NCI-H1048 (cell line): ENCODE results near the gene SPPL2B.

ENCODE experiments used
- DNase-seq: peaks from one replicate; lab custom pipeline; 2025; lab: John Stamatoyannopoulos, UW

Gene SPPL2B

DNA sequence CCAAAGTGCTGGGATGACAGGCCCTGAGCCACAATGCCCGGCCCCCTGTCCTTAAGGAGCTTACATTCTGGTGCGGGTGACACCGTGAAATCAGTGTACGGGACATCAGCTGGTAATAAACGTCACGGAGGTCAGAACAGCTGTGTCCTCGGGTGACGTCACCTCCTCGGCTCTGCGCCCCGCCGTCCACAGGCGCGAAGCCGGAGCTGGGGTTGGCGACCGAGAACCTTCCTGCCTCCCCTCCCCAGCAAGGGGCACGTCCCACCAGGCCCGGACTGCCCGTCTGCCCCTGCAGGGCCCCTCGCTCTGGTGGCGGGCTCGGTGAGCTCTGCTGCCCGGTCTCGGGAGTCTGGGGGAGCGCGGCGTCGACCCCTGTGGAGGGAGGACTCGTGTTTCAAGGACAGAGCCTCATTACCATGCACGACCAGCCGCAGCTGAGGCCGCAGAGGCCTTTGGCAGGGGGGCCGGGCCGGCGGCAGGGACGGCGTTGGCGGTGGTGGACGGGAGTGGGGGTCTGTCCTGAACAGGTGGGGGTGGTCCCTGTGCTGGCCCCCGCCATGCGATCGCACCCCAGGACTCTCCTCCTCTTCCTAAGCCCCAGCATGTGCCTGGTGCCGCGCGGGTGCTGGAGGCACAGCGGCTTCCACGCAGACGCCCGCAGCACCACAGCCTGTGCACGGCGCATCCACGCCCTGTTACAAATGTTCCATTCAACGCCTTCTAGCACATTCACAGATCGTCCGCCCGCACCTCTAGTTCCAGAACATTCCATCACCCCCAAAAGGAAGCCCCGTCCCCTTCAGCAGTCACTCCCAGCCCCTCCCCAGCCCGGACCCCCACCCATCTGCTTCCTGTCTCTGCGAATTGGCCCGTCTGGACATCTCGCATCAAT is 25.9 kb upstream of the SPPL2B start:
- no peak for DNase-seq

DNA sequence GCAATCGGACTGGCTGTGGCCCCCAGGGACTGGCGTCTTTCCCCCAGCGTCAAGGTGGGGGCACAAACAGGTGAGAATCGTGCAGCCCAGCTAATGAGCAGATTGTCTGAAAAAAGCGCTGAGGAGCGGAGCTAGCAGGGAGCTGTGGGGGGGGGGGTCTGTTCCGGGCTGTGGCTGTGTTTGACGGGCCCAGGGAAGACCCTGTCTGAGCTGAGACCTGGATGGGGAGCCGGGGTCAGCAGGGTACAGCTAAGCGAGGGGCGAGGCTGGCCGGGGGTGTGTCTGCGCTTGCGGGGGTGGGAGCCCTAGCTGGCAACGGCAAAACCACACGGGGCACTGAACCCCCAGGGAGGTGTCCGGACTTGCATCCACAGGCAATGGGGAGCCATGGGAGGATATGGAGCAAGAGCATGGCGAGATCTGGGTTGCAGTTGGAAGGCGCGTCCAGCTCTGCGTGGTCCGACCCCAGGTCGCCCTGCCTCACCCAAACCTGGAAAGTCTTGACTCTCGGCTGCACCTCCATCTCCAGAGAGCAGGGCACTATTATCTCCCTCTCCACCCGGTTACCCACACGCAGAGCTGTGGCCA is 25.2 kb upstream of the SPPL2B start:
- DNase-seq, result no peak

DNA sequence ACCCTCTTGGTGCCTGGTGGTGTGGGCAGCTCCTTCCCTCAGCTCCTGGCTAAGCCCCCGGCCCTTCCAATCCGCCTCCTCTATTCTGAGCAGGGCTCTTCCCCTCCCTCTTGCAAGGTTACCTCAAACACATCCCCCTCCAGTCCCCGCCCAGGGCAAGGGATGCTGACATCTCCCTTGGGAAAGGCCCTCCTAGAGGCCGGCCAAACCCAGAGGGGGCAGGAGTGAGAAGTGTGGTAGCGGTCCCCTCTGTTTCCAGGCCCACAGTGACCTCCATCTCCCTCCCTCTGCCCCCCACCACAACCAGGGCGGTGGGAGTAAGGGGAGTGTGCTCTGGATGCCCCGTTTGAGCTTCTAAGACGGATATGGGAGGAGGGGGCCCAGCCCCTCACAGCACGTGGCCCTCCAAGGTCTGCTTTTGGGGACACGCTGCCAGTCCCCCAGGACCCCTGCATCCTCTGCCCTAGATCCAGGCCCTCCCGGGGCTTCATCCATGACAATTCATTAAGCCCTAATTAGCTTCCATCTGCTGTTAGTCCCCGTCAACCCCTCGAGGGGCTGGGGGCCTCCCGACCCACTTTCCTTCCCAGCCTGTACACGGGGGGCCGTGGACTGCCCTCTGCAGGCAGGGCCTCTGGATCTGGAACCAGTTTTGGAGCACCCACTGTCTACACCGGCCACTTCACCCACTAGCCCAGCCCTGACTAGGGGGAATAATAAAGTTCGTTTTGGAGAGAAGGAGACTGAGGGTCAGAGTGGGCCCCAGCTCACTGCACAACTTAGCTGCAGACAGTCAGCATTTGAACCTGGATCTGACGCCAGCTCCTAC is 22.8 kb upstream of the SPPL2B start:
- DNase-seq, result no peak

GRCh38 chr19:2306281-2306806 is 22.1 kb upstream of the SPPL2B start:
- no peak for DNase-seq

- no peak for DNase-seq
Measured at GRCh38 chr19:2306971-2307370, 21.5 kb upstream of the SPPL2B start.

DNA sequence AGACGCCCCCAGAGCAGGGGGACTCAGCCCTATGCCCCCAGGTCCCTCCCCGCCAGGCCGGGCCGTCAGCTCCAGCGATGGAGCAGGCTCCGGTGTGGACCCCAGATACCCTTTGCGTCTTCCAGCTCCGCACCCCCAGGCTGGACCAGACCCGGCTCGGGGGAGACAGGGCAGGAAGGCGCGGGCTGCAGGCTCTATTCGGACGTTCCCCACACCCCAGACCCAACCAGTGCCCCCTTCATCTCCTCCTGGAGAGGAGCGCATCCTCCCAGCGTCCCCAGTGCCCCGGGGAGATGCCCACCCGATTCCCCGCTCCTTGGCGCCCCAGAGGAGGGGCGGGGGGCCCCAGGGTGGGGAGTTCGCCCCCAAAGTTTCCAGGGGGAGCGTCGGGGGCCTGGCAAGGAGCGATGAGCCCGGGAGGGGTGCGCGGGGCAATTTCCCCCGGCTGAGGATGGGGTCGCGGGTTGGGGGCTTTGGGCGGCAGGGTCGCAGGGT is 20.9 kb upstream of the SPPL2B start:
- DNase-seq, result no peak

GRCh38 chr19:2308114-2308556 is 20.3 kb upstream of the SPPL2B start, which contains the start of gene LINGO3:
TSS of gene LINGO3 (minus strand) at chr19:2308154. CDS start at chr19:2291776, 16,378 bp downstream.
- no peak for DNase-seq

- no peak for DNase-seq
Measured at GRCh38 chr19:2309734-2310362, 18.6 kb upstream of the SPPL2B start.

DNA sequence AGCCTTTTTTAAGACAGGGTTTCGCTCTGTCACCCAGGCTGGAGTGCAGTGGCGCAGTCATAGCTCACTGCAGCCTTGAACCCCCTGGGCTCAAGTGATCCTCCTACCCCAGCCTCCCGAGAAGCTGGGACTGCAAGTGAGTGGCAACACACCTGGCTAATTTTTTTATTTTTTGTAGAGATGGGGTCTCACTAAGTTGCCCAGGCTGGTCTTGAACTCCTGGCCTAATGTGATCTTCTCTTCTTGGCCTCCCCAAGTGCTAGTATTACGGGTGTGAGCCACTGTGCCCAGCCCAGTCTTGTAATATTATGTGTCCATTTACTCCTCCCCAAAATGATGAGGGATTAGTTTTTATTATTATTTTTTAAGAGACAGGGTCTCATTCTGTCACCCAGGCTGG is 17.4 kb upstream of the SPPL2B start:
- DNase-seq, result no peak

GRCh38 chr19:2312820-2313501 is 15.5 kb upstream of the SPPL2B start:
- DNase-seq, result no peak

DNA sequence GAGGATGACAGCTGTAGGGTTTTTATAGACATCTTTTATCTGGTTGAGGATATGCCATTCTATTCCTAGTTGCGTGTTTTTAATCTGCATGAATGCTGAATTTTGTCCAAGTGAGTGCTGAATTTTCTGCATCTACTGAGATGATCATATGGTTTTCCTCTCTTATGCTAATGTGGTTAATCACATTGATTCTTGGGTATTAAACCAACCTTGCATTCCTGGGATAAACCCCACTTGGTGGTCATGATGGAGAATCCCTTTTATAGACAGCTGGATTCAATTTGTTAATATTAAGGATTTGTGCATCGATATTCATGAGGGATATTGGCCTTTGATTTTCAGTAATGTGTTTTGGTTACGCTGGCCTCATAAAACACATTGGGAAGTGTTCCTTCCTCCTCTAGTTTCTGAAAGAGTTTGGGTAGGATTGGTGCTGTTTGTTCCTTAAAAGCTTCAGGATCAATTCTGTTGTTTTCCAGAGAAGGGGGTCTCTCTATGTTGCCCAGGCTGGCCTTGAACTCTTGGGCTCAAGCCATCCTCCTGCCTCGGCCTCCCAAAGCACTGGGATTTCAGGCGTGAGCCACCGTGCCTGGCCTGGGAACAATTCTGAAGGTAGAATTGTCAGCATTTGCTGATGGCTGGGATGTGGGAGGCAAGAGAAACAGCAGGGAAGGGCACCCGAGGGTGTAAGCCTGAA is 13.2 kb upstream of the SPPL2B start:
- DNase-seq, result no peak

- DNase-seq, result no peak
Measured at GRCh38 chr19:2315818-2316353, 12.6 kb upstream of the SPPL2B start.

DNA sequence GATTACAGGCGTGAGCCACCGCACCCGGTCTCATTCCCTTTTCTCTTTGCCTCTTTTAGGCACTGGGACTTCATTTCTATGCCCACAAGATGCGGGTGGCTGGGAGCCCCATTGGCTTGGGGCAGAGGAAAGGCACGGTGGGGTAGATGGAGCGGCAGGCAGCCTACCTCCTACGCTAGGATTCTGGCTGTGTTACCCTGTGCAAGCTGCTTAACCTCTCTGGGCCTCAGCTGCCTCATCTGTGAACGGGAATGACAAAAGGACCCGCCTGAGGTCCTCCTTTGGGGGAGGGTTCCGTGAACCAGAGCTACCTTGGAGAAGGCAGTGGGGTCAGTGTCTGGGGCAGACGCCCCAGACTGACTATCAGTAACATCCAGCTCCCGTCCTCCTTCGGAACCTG is 11.2 kb upstream of the SPPL2B start:
- no peak for DNase-seq

GRCh38 chr19:2317756-2318155 is 10.7 kb upstream of the SPPL2B start:
- no peak for DNase-seq

DNA sequence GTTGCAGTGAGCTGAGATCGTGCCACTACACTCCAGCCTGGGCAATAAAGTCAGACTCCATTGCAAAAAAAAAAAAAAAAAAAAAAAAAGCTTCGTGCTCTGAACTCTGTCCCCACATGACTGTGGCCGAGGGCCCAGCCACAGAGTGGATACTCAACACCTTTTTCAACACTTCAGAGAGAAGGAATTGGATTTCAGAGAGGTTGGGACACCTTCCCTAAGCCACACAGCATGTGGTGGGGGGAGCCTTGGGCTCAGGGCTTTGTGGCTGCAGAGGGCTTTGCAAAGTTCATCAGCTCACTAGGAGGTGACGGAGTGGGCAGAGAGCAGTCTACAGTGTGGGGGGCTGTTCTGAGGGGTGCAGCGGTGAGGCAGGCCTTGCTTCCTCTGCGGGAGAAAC is 9.6 kb upstream of the SPPL2B start:
- DNase-seq, result no peak

DNA sequence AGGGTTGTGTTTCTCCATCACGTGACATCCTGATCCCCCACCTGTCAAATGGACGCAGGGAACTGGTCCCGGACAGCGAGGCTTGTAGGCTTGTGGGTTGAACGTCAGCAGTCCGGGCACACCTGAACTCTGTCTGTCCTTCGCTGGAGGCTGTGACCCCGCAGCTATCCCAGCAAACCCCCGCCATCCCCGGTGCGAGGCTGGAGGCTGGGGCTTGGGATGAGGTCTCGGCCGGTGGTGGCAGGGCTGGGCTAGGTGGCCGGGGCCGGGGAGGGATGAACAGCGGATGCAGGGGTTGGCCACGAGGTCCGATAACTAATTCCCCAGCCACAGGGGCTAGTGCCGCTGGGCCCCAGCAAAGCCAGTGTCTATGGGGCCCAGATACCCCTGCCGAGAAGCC is 8.9 kb upstream of the SPPL2B start:
- no peak for DNase-seq

- DNase-seq, result no peak
Measured at GRCh38 chr19:2320049-2320448, 8.4 kb upstream of the SPPL2B start.

- no peak for DNase-seq
Measured at GRCh38 chr19:2320939-2321338, 7.5 kb upstream of the SPPL2B start.

- no peak for DNase-seq
Measured at GRCh38 chr19:2321565-2322283, 6.8 kb upstream of the SPPL2B start.

GRCh38 chr19:2323707-2324106 is 4.8 kb upstream of the SPPL2B start:
- no peak for DNase-seq
